SK-N-SH treated with all-trans-retinoic acid at 6 μM for 48 hours (cell line): ENCODE results near the gene CEP120.
A peak's percentile ranks its signal among the peaks of the same experiment; 100 is the strongest.

Source experiments
- ATAC-seq: fragments of 200-7000 bp; cut with Tn5 transposase; 3 replicates; pipeline ENCODE4 v1.9.1; 2020; ENCODE audit warnings: mild to moderate bottlenecking, moderate library complexity
- ARNTL ChIP-seq: fragments of 450-650 bp; formaldehyde crosslinking; IDR thresholded peaks from 2 replicates; pipeline ENCODE4 v1.5.0; 2020; ENCODE audit warnings: low read depth, mild to moderate bottlenecking, moderate library complexity, borderline replicate concordance
- BACH2 ChIP-seq: fragments of 250-450 bp; sonication (Bioruptor Pico); IDR thresholded peaks from 2 replicates; pipeline ENCODE4 v1.9.0; 2021; ENCODE audit warnings: mild to moderate bottlenecking, borderline replicate concordance
- CSDC2 ChIP-seq: fragments of 250-450 bp; sonication (Bioruptor Pico); IDR thresholded peaks from 2 replicates; pipeline ENCODE4 v1.5.0; 2020; ENCODE audit warnings: mild to moderate bottlenecking, moderate library complexity
- CSRNP3 ChIP-seq: fragments of 250-450 bp; sonication (Bioruptor Pico); IDR thresholded peaks from 2 replicates; pipeline ENCODE4 v1.5.1; 2021; ENCODE audit warnings: mild to moderate bottlenecking, moderate library complexity
- ESRRG ChIP-seq: fragments of 250-450 bp; sonication (Bioruptor Pico); IDR thresholded peaks from 2 replicates; pipeline ENCODE4 v1.6.1; 2021; ENCODE audit warnings: mild to moderate bottlenecking
- GLIS3 ChIP-seq: fragments of 250-450 bp; sonication (Bioruptor Pico); IDR thresholded peaks from 2 replicates; pipeline ENCODE4 v1.5.0; 2020; ENCODE audit warnings: mild to moderate bottlenecking, moderate library complexity
- ISL1 ChIP-seq: fragments of 250-450 bp; sonication (Bioruptor Pico); IDR thresholded peaks from 2 replicates; pipeline ENCODE4 v2.1.2; 2022; ENCODE audit warnings: mild to moderate bottlenecking, moderate library complexity
- OSR1 ChIP-seq: fragments of 250-450 bp; sonication (Bioruptor Pico); IDR thresholded peaks from 2 replicates; pipeline ENCODE4 v1.8.0; 2022; ENCODE audit warnings: moderate library complexity, mild to moderate bottlenecking, inconsistent platforms
- PATZ1 ChIP-seq: fragments of 250-450 bp; sonication (Bioruptor Pico); IDR thresholded peaks from 2 replicates; pipeline ENCODE4 v1.8.0; 2020; ENCODE audit warnings: mild to moderate bottlenecking, moderate library complexity, borderline replicate concordance
- POU6F1 ChIP-seq: fragments of 250-450 bp; sonication (Bioruptor Pico); IDR thresholded peaks from 2 replicates; pipeline ENCODE4 v1.8.0; 2021; ENCODE audit warnings: low read depth, mild to moderate bottlenecking, moderate library complexity, borderline replicate concordance
- PPARA ChIP-seq: fragments of 250-450 bp; sonication (Bioruptor Pico); IDR thresholded peaks from 2 replicates; pipeline ENCODE4 v1.5.0; 2020; ENCODE audit warnings: mild to moderate bottlenecking, borderline replicate concordance
- RARB ChIP-seq: fragments of 250-450 bp; sonication (Bioruptor Pico); IDR thresholded peaks from 2 replicates; pipeline ENCODE4 v1.8.0; 2021; ENCODE audit warnings: mild to moderate bottlenecking, moderate library complexity
- SNAI2 ChIP-seq: fragments of 250-450 bp; sonication (Bioruptor Pico); IDR thresholded peaks from 2 replicates; pipeline ENCODE4 v1.5.0; 2020; ENCODE audit warnings: mild to moderate bottlenecking, moderate library complexity
- TCF4 ChIP-seq: fragments of 250-450 bp; sonication (Bioruptor Pico); IDR thresholded peaks from 2 replicates; pipeline ENCODE4 v1.8.0; 2021; ENCODE audit warnings: mild to moderate bottlenecking, moderate library complexity, borderline replicate concordance
- TOX ChIP-seq: fragments of 250-450 bp; sonication (Bioruptor Pico); IDR thresholded peaks from 2 replicates; pipeline ENCODE4 v1.8.0; 2021; ENCODE audit warnings: mild to moderate bottlenecking, moderate library complexity, borderline replicate concordance
- TSHZ2 ChIP-seq: fragments of 250-450 bp; sonication (Bioruptor Pico); IDR thresholded peaks from 2 replicates; pipeline ENCODE4 v1.5.0; 2020; ENCODE audit warnings: mild to moderate bottlenecking, moderate library complexity
- ZC3H10 ChIP-seq: fragments of 250-450 bp; sonication (Bioruptor Pico); IDR thresholded peaks from 2 replicates; pipeline ENCODE4 v1.5.1; 2021; ENCODE audit warnings: mild to moderate bottlenecking, moderate library complexity
- ZFP30 ChIP-seq: fragments of 450-650 bp; formaldehyde crosslinking; IDR thresholded peaks from 2 replicates; pipeline ENCODE4 v1.5.0; 2022; ENCODE audit warnings: mild to moderate bottlenecking, moderate library complexity
- ZNF565 ChIP-seq: fragments of 450-650 bp; formaldehyde crosslinking; conservative IDR thresholded peaks from 2 replicates; pipeline ENCODE4 v1.5.0; 2020; ENCODE audit warnings: low read depth, mild to moderate bottlenecking, moderate library complexity
- ZNF70 ChIP-seq: fragments of 450-650 bp; formaldehyde crosslinking; IDR thresholded peaks from 2 replicates; pipeline ENCODE4 v1.5.0; 2020; ENCODE audit warnings: mild to moderate bottlenecking, moderate library complexity
- ZNF8 ChIP-seq: fragments of 450-650 bp; formaldehyde crosslinking; IDR thresholded peaks from 2 replicates; pipeline ENCODE4 v1.5.0; 2020; ENCODE audit warnings: mild to moderate bottlenecking, moderate library complexity

The CEP120 gene

DNA sequence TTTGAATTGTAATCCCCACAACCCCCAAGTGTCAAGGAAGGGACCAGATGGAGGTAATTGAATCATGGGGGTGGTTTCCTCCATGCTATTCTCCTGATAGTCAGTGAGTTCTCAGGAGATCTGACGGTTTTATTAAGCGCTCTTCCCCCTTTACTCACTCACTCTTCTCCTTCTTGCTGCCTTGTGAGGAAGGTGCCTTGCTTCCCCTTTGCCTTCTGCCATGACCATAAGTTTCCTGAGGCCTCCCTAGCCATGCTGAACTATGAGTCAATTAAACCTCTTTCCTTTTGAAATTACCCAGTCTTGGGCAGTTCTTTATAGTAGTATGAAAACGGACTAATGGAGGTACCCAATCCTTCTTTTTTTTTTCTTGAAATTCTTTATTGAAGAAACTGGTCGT, 2.2 kb upstream of the CEP120 start (continued):
- no peak for TF ChIP-seq TSHZ2 (CRISPR knock-in tag)
- TF ChIP-seq SNAI2 (CRISPR knock-in tag), result no peak
- no peak for TF ChIP-seq PATZ1 (CRISPR knock-in tag)

DNA sequence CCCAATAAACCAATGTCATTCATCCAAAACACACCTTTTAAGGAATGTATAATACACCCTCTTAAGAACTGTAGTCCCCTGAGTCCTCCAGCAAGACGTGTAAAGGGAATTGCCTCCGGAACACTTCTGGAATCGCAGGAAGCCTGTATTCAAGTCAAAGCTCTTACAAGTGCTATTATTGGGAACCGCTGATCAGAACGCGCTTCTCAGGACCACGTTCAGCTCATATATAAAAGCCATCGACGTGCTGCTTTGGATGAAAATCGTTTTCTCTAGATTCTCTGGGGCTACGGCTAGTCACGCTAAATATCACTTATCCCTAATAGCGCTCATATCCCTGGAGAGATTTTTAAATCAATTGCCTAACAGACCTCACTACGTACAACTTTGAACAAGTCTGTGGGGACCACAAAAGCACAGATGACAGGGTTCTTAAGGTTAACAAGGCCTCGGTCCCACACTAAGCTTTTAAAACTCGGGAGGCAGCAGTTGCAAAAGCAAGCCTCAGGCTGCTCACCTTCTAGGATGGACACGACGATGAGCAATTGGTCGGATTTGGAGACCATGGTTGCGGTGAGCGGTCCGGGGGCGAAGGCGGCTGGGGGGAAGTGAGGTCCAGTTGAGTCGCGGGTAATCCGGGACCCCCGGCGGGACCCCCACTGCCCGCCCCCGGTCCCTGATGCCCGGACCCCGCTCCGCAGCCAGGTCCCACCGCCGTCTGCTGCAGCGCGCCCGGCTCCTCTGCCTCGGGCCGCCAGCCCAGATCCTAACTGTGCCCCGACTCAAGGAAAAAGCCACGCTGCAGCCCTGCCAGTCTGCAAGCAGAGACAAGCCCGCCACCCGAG, 548 bp downstream of the CEP120 start:
- ATAC-seq, result peak; percentile 54
- TF ChIP-seq TCF4 (CRISPR knock-in tag) (no peak), ZNF8 (CRISPR knock-in tag) (no peak), PATZ1 (CRISPR knock-in tag) (no peak), ISL1 (CRISPR knock-in tag) (no peak), POU6F1 (no peak), CSRNP3 (CRISPR knock-in tag) (no peak), TOX (no peak), OSR1 (no peak), ESRRG (no peak), PPARA (CRISPR knock-in tag) (no peak), CSDC2 (CRISPR knock-in tag) (no peak), SNAI2 (CRISPR knock-in tag) (no peak), ZC3H10 (CRISPR knock-in tag) (no peak), ZNF70 (no peak), ZFP30 (CRISPR knock-in tag) (no peak)

DNA sequence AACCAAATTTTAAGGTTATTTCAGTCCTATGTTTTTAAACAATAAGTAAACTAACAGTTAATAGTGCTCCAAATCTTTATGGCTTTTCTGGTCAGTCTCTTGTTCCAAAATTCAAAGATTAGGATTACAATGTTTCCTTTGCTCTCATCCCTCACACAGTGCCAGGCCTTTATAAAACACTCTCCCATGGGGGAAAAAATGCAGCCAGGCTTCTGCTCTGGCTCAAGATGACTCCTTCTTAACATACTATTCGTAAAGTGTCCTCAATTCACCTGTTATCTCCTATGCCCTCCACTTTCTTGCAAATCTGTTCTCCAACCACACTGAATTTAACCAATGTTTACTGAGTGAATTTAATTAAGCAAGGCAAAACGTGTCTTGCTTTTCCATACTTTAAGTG, 1.4 kb downstream of the CEP120 start:
- no peak for TF ChIP-seq GLIS3 (CRISPR knock-in tag)
- no peak for ATAC-seq

DNA sequence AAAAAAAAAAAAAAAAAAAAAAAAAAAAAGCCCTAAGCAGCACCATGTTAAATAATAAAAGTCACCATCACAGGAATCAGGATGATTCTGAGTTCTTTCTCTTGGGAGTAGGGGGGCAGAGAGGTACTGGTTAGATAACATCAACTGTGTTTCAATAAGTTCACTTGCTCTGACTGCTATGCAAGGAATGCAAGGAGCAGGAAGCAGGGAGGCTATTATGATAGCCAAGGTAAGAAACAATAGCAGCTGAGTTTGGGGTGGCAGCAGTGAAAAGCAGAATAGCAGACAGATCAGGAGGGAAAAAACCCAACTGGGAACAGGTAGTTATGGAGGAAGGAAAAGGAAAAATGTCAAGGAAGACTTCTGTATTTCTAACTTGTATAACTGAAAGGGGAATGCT, 8.2 kb downstream of the CEP120 start:
- ATAC-seq, result no peak
- TF ChIP-seq ZNF70 (peak; percentile 41; the same call in 1 of the 2 replicates), RARB (CRISPR knock-in tag) (no peak), ZNF565 (CRISPR knock-in tag) (no peak), BACH2 (CRISPR knock-in tag) (no peak), CSDC2 (CRISPR knock-in tag) (no peak), ISL1 (CRISPR knock-in tag) (no peak), TSHZ2 (CRISPR knock-in tag) (no peak), ARNTL (no peak), ESRRG (no peak)
- TF ChIP-seq, all 23 proteins: peak for 1
